B cell (primary cell): ENCODE data around the gene NRP1. TPM values are rescaled to one million over a fixed set of nuclear protein-coding genes. Genes with fewer than 3 reads are reported as not detected.

Source experiments
- ATAC-seq: fragments of 200-7000 bp; cut with Tn5 transposase; one replicate; pipeline ENCODE4 v1.10.0; 2021; ENCODE audit warnings: low read depth, mild to moderate bottlenecking, moderate number of reproducible peaks, moderate library complexity
- CTCF ChIA-PET: fragments of 350-600 bp; sonication (Branson Sonifier 250); formaldehyde crosslinking; loops from one replicate; lab custom pipeline; 2021; ENCODE audit warnings: antibody characterized with exemption, inconsistent platforms; lab: Charles Lee
- POLR2A ChIA-PET: fragments of 350-600 bp; sonication (Branson Sonifier 250); formaldehyde crosslinking; loops from one replicate; lab custom pipeline; 2021; ENCODE audit warnings: antibody characterized with exemption; lab: Charles Lee
- DNase-seq: peaks from one replicate; pipeline ENCODE4 v3.0.0; 2013
- H2AFZ ChIP-seq: 2 replicates; pipeline ENCODE4 v1.6.1; 2012; ENCODE audit warnings: mild to moderate bottlenecking, low read depth, low read length; ENCODE audit not compliant: insufficient read depth, poor library complexity, severe bottlenecking
- H3K27ac ChIP-seq, 2 donors: 1 replicate in 1 of 2; 2 replicates in 1 of 2; pipeline ENCODE4 v1.5.1; 2012 to 2013; ENCODE audit warnings: low read length in 2 of 2, mild to moderate bottlenecking in 2 of 2, moderate library complexity in 1 of 2
- H3K27me3 ChIP-seq, 4 experiments: fragments of 200-600 bp in 1 of 4; sonication (generic) in 1 of 4; replicated peaks in 1 of 4; 1 replicate in 2 of 4; 2 replicates in 2 of 4; pipeline versions ENCODE4 v1.6.1 to v1.7.0; 2013 to 2016; ENCODE audit warnings: low read length in 3 of 4, mild to moderate bottlenecking in 2 of 4, mixed read lengths in 1 of 4, moderate library complexity in 1 of 4; ENCODE audit not compliant: insufficient read depth in 4 of 4, control insufficient read depth in 3 of 4; ENCODE audit errors: control extremely low read depth in 1 of 4
- H3K36me3 ChIP-seq, 2 experiments: replicated peaks in 1 of 2; 1 replicate in 1 of 2; 2 replicates in 1 of 2; pipeline versions ENCODE4 v1.6.1 to v1.7.1; 2013; ENCODE audit warnings: low read length in 1 of 2; ENCODE audit not compliant: insufficient read depth in 2 of 2, control insufficient read depth in 1 of 2; ENCODE audit errors: control extremely low read depth in 1 of 2, extremely low read depth in 1 of 2
- H3K4me1 ChIP-seq, 2 donors: fragments of 200-600 bp in 1 of 2; sonication (generic) in 1 of 2; 1 replicate in 1 of 2; 2 replicates in 1 of 2; pipeline versions ENCODE4 v1.5.1 to v1.6.1; 2013 to 2017; ENCODE audit warnings: low read length in 2 of 2; ENCODE audit not compliant: control insufficient read depth in 2 of 2, insufficient read depth in 2 of 2
- H3K4me2 ChIP-seq: replicated peaks from 2 replicates; pipeline ENCODE3; 2012; ENCODE audit warnings: mild to moderate bottlenecking, low read depth, low read length; ENCODE audit not compliant: poor library complexity, severe bottlenecking
- H3K4me3 ChIP-seq, 5 experiments: fragments of 200-600 bp in 1 of 5; sonication (generic) in 1 of 5; 1 replicate in 3 of 5; 2 replicates in 2 of 5; pipeline versions ENCODE4 v1.5.1 to v1.7.0; 2011 to 2016; ENCODE audit warnings: low read length in 4 of 5, mild to moderate bottlenecking in 4 of 5, low read depth in 2 of 5, control low read depth in 1 of 5, moderate library complexity in 1 of 5; ENCODE audit not compliant: insufficient read depth in 1 of 5; ENCODE audit errors: control extremely low read depth in 1 of 5, extremely low read depth in 1 of 5
- H3K79me2 ChIP-seq: fragments of 200-600 bp; sonication (generic); one replicate; pipeline ENCODE4 v1.6.0; 2016; ENCODE audit warnings: low read length; ENCODE audit not compliant: control insufficient read depth, insufficient read depth
- H3K9ac ChIP-seq: fragments of 200-600 bp; sonication (generic); 2 replicates; pipeline ENCODE4 v1.6.1; 2017; ENCODE audit warnings: mild to moderate bottlenecking, low read length, moderate library complexity
- H3K9me3 ChIP-seq, 3 donors: one replicate each; pipeline versions ENCODE4 v1.6.1 to v1.7.1; 2013; ENCODE audit warnings: low read length in 2 of 3; ENCODE audit not compliant: control insufficient read depth in 2 of 3, insufficient read depth in 1 of 3; ENCODE audit errors: control extremely low read depth in 1 of 3
- H4K20me1 ChIP-seq: 2 replicates; pipeline ENCODE4 v1.6.0; 2012; ENCODE audit warnings: mild to moderate bottlenecking, low read length; ENCODE audit not compliant: insufficient read depth, control insufficient read depth, poor library complexity, severe bottlenecking
- H3K27ac Mint-ChIP-seq: one replicate; pipeline ENCODE4 v1.8.0; 2021; ENCODE audit warnings: mixed read lengths
- H3K27me3 Mint-ChIP-seq: one replicate; pipeline ENCODE4 v1.8.0; 2021; ENCODE audit warnings: mixed read lengths
- H3K4me1 Mint-ChIP-seq: one replicate; pipeline ENCODE4 v1.8.0; 2021; ENCODE audit warnings: mixed read lengths
- H3K4me3 Mint-ChIP-seq: one replicate; pipeline ENCODE4 v1.8.0; 2021; ENCODE audit warnings: mixed read lengths
- H3K9me3 Mint-ChIP-seq: one replicate; pipeline ENCODE4 v1.8.0; 2022; ENCODE audit warnings: mixed read lengths; ENCODE audit not compliant: insufficient read depth
- EZH2 ChIP-seq: IDR thresholded peaks from 2 replicates; pipeline ENCODE4 v1.6.1; 2012; ENCODE audit warnings: borderline replicate concordance, low read depth, mild to moderate bottlenecking, moderate library complexity, low read length; ENCODE audit not compliant: insufficient read depth, poor library complexity, severe bottlenecking
- WGBS: methylation state at CpG from one replicate; pipeline ENCODE4 v1.1.5; 2013; ENCODE audit warnings: missing lambda C conversion rate; ENCODE audit not compliant: insufficient coverage; 5-methylcytosine and 5-hydroxymethylcytosine counted together
- intact Hi-C: fragments of 100-400 bp; cut with micrococcal nuclease; formaldehyde crosslinking; loops from one replicate; pipeline ENCODE4 v1.10.0; 2022
- polyA plus RNA-seq: library from polyadenylated mRNA; depleted of rRNA; stranded (reverse); fragments of >200 nt; gene quantifications from 2 replicates; pipeline ENCODE4 v1.2.3, GENCODE V29; 2012
- total RNA-seq, 2 donors: library from RNA; stranded (reverse); fragments of 120-200 nt in 1 of 2; gene quantifications; 1 replicate in 1 of 2; 2 replicates in 1 of 2; pipeline versions ENCODE4 v1.2.3 to v1.2.4, GENCODE V29; 2013 to 2022
- TF ChIP-seq, protein P1 (sequence below): fragments of 200-600 bp; IDR thresholded peaks from one replicate; pipeline ENCODE4 v1.8.0; 2022; ENCODE audit warnings: antibody characterized with exemption, mild to moderate bottlenecking

NRP1 gene
- total and polyA plus RNA-seq, 2 donors (not counting 1 experiment from before 2014, with no cell fraction given) = 0.34 TPM; not detected in 1

GRCh38 chr10:33257439-33258080 lies 76.9 kb downstream of the NRP1 start:
- 93% methylated on average over 7 of the region's 9 CpGs for WGBS

DNA sequence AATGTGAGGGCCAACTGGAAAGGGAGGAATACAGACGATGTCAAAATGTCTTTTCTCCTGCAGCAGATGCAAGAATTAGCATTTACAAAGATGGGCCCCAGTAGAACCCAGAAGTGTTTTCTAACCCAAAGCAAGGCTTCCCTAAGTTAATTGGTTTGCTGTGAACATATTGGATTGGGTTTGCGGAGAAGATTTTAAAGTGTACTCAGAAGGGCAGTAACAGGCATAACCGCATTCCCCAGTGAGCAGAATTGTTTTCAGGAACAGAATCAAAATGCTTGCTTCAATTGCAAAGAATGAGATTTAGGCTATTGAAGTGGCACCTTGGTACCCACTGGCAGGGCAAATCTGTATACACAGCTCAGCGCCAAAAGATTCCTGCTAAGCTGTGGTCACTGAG lies 78.0 kb downstream of the NRP1 start:
- no peak overlapping the region for H3K27ac Mint-ChIP-seq
- Histone ChIP-seq H3K36me3 (no peaks in the 10 kb centered on the region), H3K27ac (no peak overlapping the region), H3K4me3 (no peak overlapping the region), H3K4me1 (no peaks in the 10 kb centered on the region), H3K9ac (no peak overlapping the region), H3K9me3 (peaks cover 0 to 7% (median 0%) of the 10 kb centered on the region in 3 donors), H4K20me1 (no peaks in the 10 kb centered on the region), H2AFZ (no peak overlapping the region), H3K4me2 (no peak overlapping the region), H3K27me3 (no peaks in the 10 kb centered on the region), H3K79me2 (no peaks in the 10 kb centered on the region)
- H3K9me3 Mint-ChIP-seq = no peaks in the 10 kb centered on the region
- no peaks in the 10 kb centered on the region for H3K4me1 Mint-ChIP-seq
- ChIA-PET POLR2A (no interaction called here), CTCF (no interaction called here)
- DNase-seq = no peak
- ATAC-seq = no peak
- no peak for TF ChIP-seq EZH2
- TF ChIP-seq, protein P1, sequence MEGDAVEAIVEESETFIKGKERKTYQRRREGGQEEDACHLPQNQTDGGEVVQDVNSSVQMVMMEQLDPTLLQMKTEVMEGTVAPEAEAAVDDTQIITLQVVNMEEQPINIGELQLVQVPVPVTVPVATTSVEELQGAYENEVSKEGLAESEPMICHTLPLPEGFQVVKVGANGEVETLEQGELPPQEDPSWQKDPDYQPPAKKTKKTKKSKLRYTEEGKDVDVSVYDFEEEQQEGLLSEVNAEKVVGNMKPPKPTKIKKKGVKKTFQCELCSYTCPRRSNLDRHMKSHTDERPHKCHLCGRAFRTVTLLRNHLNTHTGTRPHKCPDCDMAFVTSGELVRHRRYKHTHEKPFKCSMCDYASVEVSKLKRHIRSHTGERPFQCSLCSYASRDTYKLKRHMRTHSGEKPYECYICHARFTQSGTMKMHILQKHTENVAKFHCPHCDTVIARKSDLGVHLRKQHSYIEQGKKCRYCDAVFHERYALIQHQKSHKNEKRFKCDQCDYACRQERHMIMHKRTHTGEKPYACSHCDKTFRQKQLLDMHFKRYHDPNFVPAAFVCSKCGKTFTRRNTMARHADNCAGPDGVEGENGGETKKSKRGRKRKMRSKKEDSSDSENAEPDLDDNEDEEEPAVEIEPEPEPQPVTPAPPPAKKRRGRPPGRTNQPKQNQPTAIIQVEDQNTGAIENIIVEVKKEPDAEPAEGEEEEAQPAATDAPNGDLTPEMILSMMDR = no peak
- intact Hi-C loops = no loop called here
- 100% methylated on average over 3 of the region's 4 CpGs for WGBS
- H3K27me3 Mint-ChIP-seq = peaks cover 12% of the 10 kb centered on the region
- no peak overlapping the region for H3K4me3 Mint-ChIP-seq

More at GRCh38 chr10:33257439-33258080, 76.9 kb downstream of the NRP1 start:
- Histone ChIP-seq H3K9me3 (no peaks in the 10 kb centered on the region), H3K4me1 (no peaks in the 10 kb centered on the region), H3K36me3 (no peaks in the 10 kb centered on the region), H3K9ac (no peak overlapping the region), H3K4me3 (no peak overlapping the region), H3K79me2 (no peaks in the 10 kb centered on the region), H3K4me2 (no peak overlapping the region), H2AFZ (no peak overlapping the region), H3K27ac (no peak overlapping the region), H3K27me3 (no peaks in the 10 kb centered on the region), H4K20me1 (no peaks in the 10 kb centered on the region)
- ATAC-seq (no peak), DNase-seq (no peak)
- Mint-ChIP-seq H3K27me3 (peaks cover 9% of the 10 kb centered on the region), H3K9me3 (no peaks in the 10 kb centered on the region), H3K4me3 (no peak overlapping the region), H3K4me1 (no peaks in the 10 kb centered on the region), H3K27ac (no peak overlapping the region)
- ChIA-PET POLR2A (no interaction called here), CTCF (no interaction called here)
- TF ChIP-seq EZH2 = no peak
- TF ChIP-seq, protein P1 = no peak
- intact Hi-C loops = no loop called here
